ENCODE data around the gene CSTF2T.
"Not testable (repeated sequence)": the region's sequence is repeated elsewhere in the genome, so short reads cannot be mapped to it uniquely, and the experiment has no call there.

The CSTF2T gene

DNA sequence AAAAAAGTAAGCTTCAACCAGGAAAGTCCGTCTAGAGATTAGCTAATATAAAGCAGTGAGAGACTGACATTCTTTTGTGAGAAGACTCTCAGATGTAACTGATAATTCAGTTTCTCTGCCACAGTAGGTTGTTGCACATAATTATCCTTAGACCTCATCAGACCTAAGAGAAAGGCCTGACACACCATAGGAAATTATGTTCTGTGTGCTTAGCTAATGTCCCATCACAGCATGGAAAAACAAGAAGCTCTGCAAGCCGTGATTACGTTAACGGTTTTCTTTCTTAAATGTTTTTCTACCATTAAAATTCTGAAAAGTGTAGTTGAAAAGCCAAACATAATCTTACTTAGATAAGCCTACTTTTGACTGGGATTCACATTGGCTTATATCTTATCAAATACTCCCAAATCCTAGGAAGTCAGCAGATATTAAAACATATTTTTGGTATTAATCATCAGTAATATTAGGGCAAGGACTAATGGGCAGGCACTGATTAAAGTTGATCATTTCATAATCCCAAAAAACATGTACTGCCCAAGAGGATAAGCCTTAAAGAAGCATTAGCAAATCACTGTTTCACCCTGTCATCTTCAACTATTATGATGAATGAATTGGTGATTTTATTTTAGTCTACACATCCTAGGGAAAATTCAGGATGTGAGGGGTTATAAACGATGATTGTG lies 5.2 kb downstream of the CSTF2T start:
- no peak for DNase-seq

DNA sequence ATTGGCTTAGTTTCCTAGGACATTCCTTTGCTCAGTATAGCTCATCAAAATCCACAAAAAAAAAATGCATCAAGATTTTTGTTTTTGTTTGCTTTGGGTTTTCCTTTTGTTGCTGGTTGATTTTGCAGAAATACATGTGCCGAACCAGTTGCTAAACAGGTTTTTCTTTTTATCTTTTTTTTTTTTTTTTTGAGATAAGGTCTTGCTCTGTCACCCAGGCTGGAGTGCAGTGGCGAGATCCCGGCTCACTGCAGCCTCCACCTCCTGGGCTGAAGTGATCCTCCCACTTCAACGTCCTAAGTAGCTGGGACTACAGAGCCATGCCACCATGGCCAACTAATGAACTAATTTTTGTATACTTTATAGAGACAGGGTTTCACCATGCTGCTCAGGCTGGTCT lies 8.3 kb downstream of the CSTF2T start:
- DNase-seq: no peak

DNA sequence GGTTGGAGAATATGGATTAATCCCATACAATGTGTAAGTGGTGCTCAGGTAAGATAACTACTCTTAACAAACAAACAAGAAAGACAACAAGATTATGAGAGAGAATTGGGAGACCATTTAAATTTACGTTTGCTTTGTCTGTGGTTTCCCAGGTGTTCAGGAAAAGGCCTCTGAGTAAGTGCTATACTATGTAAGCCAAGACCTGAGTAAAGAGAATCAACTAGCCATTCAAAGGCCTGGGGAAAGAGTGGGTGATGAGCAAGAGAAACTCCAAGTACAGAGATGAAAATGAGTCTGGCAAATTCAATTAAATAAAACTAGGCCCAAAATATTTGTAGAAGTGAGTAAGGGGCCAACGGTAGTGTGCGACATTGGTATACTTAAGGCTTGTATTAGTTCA lies 9.9 kb downstream of the CSTF2T start:
- no peak for DNase-seq

DNA sequence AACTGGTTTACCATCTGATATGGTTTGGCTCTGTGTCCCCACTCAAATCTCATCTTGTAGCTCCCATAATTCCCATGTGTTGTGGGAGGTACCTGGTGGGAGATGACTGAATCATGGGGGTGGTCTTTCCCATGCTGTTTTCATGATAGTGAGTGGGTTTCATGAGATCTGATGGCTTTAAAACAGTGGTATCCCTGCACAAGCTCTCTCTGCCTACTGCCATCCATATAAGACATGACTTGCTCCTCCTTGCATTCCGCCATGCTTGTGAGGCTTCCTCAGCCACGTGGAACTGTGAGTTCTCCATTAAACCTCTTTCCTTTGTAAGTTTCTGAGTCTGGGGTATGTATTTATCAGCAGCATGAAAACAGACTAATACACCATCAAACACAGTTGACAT lies 10.6 kb downstream of the CSTF2T start:
- not testable (repeated sequence) for DNase-seq

DNA sequence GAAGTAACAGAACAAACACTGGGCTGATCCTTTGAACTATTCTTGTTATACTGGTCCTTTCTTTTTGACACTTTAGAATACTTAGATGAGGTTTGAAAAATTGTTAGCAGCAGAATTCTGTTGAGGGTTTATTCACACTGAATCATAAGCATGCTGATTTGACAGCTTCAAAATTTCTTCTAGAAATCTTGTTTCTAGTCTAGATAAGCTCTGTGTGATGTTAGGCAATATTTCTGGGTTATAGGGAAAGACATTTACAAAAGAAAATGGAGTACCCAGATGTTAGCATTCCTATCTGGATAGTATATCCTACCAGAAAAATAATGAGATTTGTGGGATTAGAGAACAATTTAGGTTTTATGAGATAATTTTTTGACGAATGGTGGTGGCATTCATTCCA lies 12.1 kb downstream of the CSTF2T start:
- DNase-seq: no peak

DNA sequence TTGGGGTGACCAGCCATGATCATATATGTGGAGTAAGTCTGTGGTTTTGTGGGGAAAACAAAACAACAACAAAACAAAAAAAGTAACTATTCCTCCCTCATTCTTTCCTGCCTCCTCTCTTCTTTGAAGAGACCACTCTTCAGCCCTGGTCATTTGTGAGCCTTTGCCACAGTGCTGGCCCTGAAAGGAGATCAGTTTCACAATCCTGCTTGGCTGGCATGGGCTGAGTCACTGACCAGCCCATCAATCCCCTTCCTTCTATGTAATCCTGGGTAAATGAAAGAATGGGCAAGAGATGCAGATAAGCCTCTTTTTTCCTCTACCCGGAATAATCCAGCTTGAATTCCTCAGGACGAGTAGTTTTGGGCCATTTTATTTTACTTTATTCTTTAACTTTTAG lies 13.6 kb downstream of the CSTF2T start:
- no peak for DNase-seq

DNA sequence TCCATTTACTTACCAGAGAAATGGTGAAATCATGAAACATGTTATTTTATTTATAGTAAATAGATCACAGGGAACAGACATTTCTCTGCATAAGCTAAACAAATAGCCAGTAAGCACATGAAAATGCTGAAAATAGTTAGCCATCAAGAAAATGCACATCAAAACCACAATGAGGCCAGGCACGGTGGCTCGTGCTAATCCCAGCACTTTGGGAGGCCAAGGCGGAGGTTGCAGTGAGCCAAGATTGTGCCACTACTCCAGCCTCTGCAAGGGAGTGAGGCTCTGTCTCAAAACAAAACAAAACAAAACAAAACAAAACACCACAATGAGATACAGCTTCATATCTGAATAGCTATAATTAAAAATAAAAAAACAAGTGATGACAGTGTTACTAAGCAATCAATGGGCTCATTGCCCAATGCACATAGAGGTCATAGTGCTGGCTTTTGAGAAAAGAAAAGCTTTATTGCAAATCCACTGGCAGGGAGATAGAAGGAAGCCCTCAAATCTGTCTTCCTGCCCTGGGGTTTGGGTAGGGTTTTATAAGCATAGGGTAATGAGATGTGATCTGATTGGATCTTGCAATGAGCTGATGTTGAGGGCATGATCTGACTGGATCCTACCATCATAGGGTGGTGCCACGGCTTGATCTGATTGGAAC lies 16.2 kb downstream of the CSTF2T start:
- no peak for DNase-seq

DNA sequence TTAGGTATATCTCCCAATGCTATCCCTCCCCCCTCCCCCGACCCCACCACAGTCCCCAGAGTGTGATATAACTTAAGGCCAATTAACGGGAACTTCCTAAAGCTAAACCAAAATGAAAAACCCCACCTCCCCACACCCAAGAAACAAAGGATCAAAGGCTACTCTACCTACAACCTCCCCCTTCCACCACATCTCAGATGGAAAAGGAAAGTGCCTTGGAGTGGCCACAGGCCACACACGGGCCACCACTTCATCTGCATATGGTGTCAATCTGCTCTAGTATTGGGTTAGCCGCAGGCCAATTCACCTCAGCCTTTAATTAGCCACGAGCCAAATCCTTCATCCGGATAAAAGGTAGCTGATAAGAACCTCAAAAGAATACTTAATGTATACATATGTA lies 19.6 kb downstream of the CSTF2T start:
- no peak for DNase-seq

DNA sequence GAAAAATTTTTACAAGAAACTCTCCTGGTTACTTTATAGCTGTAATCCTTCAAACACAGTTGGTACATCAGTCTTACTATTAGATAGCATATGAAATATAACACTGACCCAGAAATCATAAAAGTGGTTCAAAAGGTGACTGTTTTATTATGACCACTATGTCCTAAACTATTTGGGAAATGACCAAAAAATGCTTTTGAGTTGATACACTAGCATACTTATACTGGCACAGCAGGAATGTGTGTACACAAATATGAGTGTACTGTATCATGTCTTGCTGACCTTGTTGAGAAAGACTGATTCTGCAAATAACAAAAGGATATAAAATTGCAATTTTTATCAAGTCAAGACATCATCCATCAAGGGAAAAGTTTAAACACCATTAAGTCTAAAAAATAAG lies 24.3 kb downstream of the CSTF2T start:
- no peak for DNase-seq

DNA sequence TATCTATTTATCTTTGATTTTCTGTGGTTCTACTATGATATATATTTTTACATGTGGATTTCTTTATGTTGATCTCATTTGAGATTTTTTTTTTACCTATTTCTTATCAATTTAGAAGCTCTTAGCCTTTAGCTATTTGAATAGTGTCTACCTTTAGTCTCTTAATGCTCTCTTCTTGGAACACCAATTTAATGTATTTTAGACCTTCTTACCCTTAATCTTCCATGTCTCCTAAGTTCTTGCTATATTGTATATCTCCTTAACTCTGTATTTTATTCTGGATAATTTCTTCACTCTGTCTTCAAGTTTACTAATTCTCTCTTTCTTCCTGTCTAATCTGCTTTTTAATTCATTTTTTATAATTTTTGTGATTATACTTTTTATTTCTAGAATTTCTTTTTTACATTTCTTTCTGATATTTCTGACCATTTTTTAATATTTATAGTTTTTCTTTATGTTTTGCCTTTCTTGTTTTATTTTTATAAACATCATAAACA lies 27.3 kb downstream of the CSTF2T start:
- DNase-seq: no peak

DNA sequence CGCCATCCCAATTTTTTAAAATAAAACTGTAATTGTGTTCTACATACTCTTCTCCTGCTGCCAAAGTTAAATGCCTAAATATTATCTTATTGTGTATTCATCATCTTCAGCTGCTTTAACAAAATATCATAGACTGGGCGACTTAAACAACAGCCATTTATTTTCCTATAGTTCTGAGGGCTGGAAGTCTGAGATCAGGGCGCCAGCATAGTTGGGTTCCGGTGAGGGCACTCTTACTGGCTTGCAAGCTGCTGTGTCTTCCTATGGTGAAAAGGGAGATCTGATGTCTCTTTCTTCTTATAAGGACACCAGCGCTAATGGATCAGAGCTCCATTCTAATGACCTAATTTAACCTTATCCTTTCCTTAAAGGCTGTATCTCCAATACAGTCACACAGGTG lies 30.4 kb downstream of the CSTF2T start:
- no peak for DNase-seq

DNA sequence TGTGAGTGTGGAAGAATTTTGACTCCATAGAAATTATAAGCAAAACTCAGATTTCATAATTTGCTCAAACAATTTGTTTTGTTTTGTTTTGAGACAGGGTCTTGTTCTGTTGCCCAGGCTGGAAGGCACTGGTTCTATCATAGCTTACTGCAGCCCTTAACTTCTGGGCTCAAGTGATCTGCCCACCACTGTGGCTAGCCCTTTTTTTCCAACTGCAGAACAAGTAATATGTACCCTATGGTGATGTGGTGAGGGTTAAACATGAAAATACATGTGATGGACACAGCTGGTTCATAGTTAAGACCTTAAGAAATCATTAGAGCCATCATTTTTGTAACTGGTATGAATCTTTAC lies 31.1 kb downstream of the CSTF2T start:
- no peak for DNase-seq

DNA sequence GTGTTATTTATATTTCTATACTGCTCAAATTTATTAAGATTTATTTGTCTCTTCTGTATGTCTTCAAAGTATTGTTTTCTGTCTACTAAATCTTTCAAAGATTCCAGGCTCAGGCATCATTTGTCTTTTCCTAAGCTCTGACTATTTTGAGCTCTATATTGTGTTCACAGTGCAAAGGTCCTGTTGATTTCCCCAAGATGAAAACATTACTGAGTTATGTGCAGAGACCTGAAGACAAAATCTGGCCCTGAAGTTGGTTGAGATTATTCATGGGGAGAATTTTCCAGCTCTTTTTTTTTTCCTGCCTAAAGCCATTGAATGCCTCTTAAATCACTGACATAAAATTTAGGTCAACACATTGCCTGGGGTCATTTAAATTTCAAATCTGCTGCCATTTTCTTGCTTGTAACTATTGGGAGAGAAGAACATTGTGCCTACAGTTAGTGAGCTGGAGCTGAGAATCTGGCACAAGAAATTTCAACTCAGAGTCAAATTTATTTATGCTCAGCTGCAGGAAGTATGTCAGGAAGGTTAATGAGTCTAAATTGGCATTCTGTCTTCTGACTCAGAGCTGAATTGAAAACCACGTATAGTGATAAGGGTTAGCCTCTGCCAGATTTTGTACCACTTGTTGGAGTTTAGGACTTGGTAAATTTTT lies 31.6 kb downstream of the CSTF2T start:
- no peak for DNase-seq

DNA sequence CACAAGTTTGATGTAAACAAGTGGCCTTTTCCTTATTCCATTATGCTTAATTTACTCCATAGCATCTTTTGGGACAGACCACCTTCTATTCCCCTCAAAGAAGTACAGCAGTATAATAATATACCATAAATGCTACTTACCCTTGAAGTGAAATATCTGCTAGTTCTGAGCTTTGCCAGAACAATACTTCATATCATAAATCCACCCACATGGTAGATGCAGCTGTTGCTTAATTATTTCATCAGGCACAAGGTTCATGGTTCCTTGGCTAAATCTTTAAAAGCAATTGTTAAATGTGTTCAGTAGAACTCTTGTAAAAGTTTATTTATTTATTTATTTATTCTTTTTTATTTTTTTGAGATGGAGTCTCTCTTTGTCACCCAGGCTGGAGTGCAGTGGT lies 32.9 kb downstream of the CSTF2T start:
- DNase-seq: no peak

DNA sequence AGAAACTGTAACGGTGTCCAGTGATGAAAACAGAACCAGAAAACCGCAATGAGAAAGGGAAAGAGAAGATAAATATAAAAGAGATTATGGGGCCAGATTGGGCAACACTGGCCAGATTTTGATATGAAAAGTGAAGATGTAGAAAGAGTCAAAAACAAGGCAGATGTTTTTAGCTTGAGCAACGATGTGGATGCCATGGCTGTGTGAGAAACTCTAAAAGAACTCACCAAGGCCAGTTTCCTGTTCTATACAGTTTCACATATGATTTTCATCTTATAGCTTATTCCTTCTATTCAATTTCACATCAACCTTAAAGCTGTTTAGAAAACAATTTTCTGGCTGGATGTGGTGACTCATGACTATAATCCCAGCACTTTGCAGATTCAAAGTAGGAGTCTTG lies 36.3 kb downstream of the CSTF2T start:
- DNase-seq: no peak

DNA sequence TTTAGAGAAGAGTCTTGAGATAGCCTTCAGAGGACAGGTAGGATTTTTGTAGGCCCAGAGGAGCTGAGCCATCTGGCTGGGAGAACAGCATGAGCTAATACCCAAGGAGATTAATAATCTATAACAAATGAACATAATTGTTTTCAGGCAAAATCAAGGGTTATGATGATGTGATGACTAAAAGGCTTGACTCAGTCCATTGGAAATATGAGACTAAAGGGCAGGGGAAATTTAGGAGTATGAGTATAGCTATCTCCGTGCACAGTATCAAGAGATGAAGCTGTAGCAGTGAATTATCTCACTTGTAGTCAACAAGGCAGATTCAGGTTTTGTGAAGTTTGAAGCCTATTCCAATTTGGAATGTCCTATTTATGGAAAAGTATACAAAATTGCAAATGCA lies 40.1 kb downstream of the CSTF2T start:
- DNase-seq: no peak

DNA sequence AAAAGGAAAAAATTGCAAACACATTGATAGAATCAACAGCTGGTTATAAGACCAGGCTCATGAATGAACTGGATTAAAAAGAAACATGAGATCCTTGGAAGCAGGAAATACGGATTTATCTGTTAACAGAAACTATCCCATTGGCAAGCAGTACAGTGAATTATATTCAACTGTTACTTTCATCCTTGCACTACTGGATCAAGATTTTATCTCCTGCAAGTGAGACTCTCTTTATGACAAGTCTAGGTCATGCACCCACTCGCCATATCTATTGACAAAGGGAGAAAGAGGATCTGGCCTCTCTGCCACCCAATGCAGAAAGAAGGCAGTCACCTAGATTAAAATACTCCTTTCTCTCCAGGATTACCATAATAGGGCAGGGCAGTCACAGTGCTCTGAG lies 41.4 kb downstream of the CSTF2T start:
- no peak for DNase-seq

DNA sequence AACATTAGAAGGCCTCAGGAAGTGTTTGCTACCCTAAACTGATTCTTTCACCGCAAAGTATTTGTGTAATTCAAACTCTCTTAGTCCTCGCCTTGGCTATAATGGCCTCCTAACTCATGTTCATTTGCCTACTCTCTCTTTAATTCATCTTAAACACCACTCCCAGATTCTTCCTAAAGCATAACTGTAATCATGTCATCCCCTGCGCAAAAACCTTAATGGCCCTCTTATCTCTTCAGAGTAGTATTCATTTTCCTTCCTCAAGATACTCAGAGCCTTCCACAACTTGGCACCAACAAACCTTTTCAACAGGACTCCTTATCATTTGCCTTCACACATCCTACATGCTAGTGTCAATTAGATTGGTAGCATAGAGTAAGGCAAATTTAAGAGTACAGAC lies 42.9 kb downstream of the CSTF2T start:
- DNase-seq: no peak

DNA sequence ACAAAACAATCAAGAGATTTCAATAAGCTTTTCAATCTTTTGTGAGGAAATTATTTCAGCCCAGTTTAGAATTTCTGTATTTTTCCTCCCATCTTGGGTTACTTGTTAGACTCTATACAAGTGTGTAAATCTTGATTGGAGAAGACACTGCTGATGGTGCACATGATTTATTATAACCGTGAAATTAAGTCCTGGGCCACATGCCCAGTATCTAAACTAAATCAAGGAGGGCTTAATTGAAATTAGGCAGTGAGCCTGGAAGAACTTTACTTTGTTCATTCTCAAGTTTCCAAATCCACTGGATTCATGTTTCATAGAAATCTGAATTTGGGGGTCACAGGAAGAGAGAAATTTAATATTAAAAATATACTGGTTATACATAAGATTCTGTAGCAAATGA lies 44.5 kb downstream of the CSTF2T start:
- no peak for DNase-seq

DNA sequence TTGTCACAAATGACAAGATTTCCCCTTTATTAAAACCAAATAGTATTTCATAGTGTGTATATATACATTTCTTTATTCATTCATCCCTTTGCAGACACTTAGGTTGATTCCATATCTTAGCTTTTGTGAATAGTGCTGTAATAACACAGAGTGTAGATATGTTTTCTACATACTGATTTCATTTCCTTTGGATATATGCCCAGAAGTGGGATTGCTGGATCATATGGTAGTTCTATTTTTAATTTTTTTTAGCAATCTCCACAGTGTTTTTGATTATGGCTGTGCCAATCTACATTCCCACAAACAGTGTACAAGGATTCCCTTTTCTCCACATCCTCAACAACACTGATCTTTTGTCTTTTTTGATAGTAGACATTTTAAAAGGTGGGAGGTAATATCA lies 46.4 kb downstream of the CSTF2T start:
- no peak for DNase-seq

DNA sequence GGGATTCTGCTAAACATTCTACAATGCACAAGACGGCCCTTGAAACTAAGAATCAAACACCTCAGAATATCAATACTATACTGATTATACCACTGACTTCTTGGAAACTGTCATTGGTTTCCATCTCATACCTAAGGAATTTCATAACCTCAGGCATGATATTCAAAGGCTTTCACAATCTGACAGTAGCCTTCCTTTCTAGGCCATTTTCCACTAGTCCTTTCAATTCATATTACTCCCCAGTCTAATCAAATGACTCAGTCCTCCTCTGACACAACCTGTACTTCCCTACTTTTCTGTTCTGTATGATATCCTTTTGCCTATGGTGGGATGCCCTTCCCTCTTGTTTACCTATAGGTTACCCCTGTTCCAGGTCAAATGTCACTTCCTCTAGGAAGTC lies 48.3 kb downstream of the CSTF2T start:
- DNase-seq: no peak

DNA sequence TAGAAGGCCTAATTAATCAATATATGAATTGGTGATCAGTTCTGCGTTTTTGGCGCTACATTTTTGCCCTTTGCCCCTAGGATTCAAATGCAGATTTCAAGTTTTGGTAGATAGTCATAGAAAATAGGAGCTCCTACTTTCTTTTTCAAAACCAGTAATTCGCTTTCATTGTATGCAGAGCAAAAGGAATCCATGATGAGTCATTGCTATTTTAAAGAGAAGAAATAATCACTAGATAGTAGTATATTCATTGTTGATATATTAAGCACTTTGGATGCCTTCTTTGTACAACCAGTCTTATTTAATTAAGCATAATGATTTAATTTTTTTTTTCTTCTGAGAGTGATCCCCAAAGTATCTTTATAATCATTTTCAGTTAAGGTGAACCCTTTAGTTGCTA lies 50.3 kb downstream of the CSTF2T start:
- no peak for DNase-seq
